K562 (cell line): ENCODE results near the gene CNOT4. TPM values are rescaled to one million over a fixed set of nuclear protein-coding genes. Genes with fewer than 3 reads are reported as not detected.
A peak's percentile ranks its signal among the peaks of the same experiment; 100 is the strongest.

ENCODE experiments used
- ATAC-seq: fragments of 200-7000 bp; cut with Tn5 transposase; 3 replicates; pipeline ENCODE4 v1.9.1; 2020; ENCODE audit warnings: moderate library complexity
- BruUV-seq: library from RNA; stranded (reverse); fragments of 400-500 nt; replicated peaks from 2 replicates; lab custom pipeline; 2021; lab: Mats Ljungman, UMichigan
- CTCF ChIA-PET: fragments of 300-600 bp; formaldehyde crosslinking; extraction: SDS; loops from one replicate; lab custom pipeline; 2021; ENCODE audit warnings: low intra/inter-chr PET ratio; lab: Yijun Ruan, JAX
- POLR2A ChIA-PET: fragments of 300-600, 350-650 bp; sonication (Branson Sonifier 250); formaldehyde crosslinking; extraction: SDS; loops from one replicate; lab custom pipeline; 2021; ENCODE audit warnings: antibody characterized with exemption, inconsistent platforms; lab: Yijun Ruan, JAX
- DNase-seq, 4 experiments: peaks; one replicate each; pipeline versions ENCODE4 v3.0.0 to v3.0.0-alpha.2; 2011 to 2018; ENCODE audit warnings: low spot score in 3 of 4, mixed read lengths in 3 of 4; ENCODE audit errors: extremely low read depth in 1 of 4
- FAIRE-seq: peaks from 2 replicates; lab custom pipeline; 2011; peaks lifted over from hg19 to GRCh38; lab: Jason Lieb, UNC
- H2AFZ ChIP-seq: 2 replicates; pipeline ENCODE4 v1.6.0; 2011; ENCODE audit warnings: low read depth, low read length, control low read depth, inconsistent platforms
- H3K27ac ChIP-seq: fragments of 200-600 bp; 3 replicates; pipeline ENCODE4 v1.8.0; 2011; ENCODE audit warnings: low read depth, mild to moderate bottlenecking, control low read depth, inconsistent platforms, low read length, moderate library complexity, mixed read lengths; ENCODE audit errors: extremely low read depth
- H3K27me3 ChIP-seq, 2 experiments: fragments of 300-600 bp in 1 of 2; 2 replicates in 1 of 2; 3 replicates in 1 of 2; pipeline versions ENCODE4 v1.6.0 to v1.8.0; 2011; ENCODE audit warnings: inconsistent platforms in 2 of 2, low read length in 2 of 2, mild to moderate bottlenecking in 1 of 2, mixed read lengths in 1 of 2, moderate library complexity in 1 of 2; ENCODE audit not compliant: control insufficient read depth in 2 of 2, insufficient read depth in 2 of 2
- H3K36me3 ChIP-seq: fragments of 300-600 bp; 3 replicates; pipeline ENCODE4 v1.8.0; 2011; ENCODE audit warnings: mild to moderate bottlenecking, low read length, inconsistent platforms; ENCODE audit not compliant: control insufficient read depth, insufficient read depth
- H3K4me1 ChIP-seq, 2 experiments: fragments of 200-600 bp in 1 of 2; replicated peaks in 1 of 2; 2 replicates in 1 of 2; 3 replicates in 1 of 2; pipeline versions ENCODE4 v1.5.1 to v1.8.0; 2011; ENCODE audit warnings: inconsistent platforms in 2 of 2, low read length in 2 of 2, mild to moderate bottlenecking in 1 of 2, mixed read lengths in 1 of 2, moderate library complexity in 1 of 2; ENCODE audit not compliant: control insufficient read depth in 2 of 2, insufficient read depth in 2 of 2
- H3K4me2 ChIP-seq: 2 replicates; pipeline ENCODE4 v1.6.1; 2011; ENCODE audit warnings: low read length, control low read depth, inconsistent platforms, mixed read lengths; ENCODE audit not compliant: insufficient read depth
- H3K4me3 ChIP-seq: fragments of 200-600 bp; sonication (generic), shearing (Covaris generic); 2 replicates; pipeline ENCODE4 v1.5.1; 2016; ENCODE audit warnings: control low read depth, inconsistent platforms
- H3K79me2 ChIP-seq: fragments of 200-600 bp; 3 replicates; pipeline ENCODE4 v1.8.0; 2011; ENCODE audit warnings: low read length, inconsistent platforms; ENCODE audit not compliant: control insufficient read depth, insufficient read depth
- H3K9ac ChIP-seq, 2 experiments: 2 replicates each; pipeline versions ENCODE4 v1.6.0 to v1.6.1; 2011; ENCODE audit warnings: low read depth in 2 of 2, low read length in 2 of 2, control low read depth in 1 of 2, inconsistent platforms in 1 of 2, mild to moderate bottlenecking in 1 of 2, mixed read lengths in 1 of 2; ENCODE audit not compliant: insufficient read depth in 1 of 2
- H3K9me1 ChIP-seq: one replicate; pipeline ENCODE4 v1.6.0; 2011; ENCODE audit warnings: inconsistent platforms, mild to moderate bottlenecking, low read length, moderate library complexity; ENCODE audit not compliant: control insufficient read depth, insufficient read depth
- H3K9me3 ChIP-seq: replicated peaks from 2 replicates; pipeline ENCODE4 v1.5.1; 2011; ENCODE audit warnings: low read depth, low read length, inconsistent platforms; ENCODE audit not compliant: control insufficient read depth, insufficient read depth
- H4K20me1 ChIP-seq: replicated peaks from 2 replicates; pipeline ENCODE4 v1.6.1; 2011; ENCODE audit warnings: low read length, inconsistent platforms, mixed read lengths; ENCODE audit not compliant: control insufficient read depth, insufficient read depth
- GATAD2B ChIP-seq: fragments of 450-650 bp; IDR thresholded peaks from 2 replicates; pipeline ENCODE4 v1.6.1; 2017; ENCODE audit warnings: mild to moderate bottlenecking, borderline replicate concordance
- KAT8 ChIP-seq: fragments of 450-650 bp; IDR thresholded peaks from 2 replicates; pipeline ENCODE4 v1.6.1; 2016; ENCODE audit warnings: low read depth, mild to moderate bottlenecking
- MBD2 ChIP-seq: sonication (generic); IDR thresholded peaks from 2 replicates; pipeline ENCODE4 v1.6.1; 2016; ENCODE audit warnings: low read depth, borderline replicate concordance
- MCM7 ChIP-seq, 2 experiments: fragments of 450-650 bp; IDR thresholded peaks; 2 replicates each; pipeline ENCODE4 v1.6.1; 2016 to 2018
- NFIC ChIP-seq: fragments of 450-650 bp; IDR thresholded peaks from 2 replicates; pipeline ENCODE4 v1.6.1; 2017; ENCODE audit warnings: mild to moderate bottlenecking, inconsistent platforms
- RFX5 ChIP-seq: IDR thresholded peaks from 2 replicates; pipeline ENCODE4 v1.6.1; 2011; ENCODE audit warnings: low read depth, mild to moderate bottlenecking, improper control_type of control experiment, low read length
- ZNF197 ChIP-seq: fragments of 200-800 bp; sonication (Bioruptor generic); IDR thresholded peaks from 2 replicates; pipeline ENCODE4 v1.6.1; 2016; ENCODE audit warnings: low read depth, missing genetic modification characterization, missing compliant biosample characterization
- ZNF551 ChIP-seq: fragments of 250-450 bp; sonication (Bioruptor Pico); IDR thresholded peaks from 2 replicates; pipeline ENCODE4 v1.5.0; 2021; ENCODE audit warnings: mild to moderate bottlenecking, moderate library complexity
- ZNF707 ChIP-seq: fragments of 250-450 bp; sonication (Bioruptor Pico); conservative IDR thresholded peaks from 2 replicates; pipeline ENCODE4 v1.8.0; 2022; ENCODE audit warnings: inconsistent platforms, mild to moderate bottlenecking, moderate library complexity
- WGBS: fragments of 100-300 bp; shearing (Covaris generic); methylation state at CpG from one replicate; pipeline ENCODE4 v1.1.6; 2016; ENCODE audit warnings: low coverage, mixed read lengths; ENCODE audit not compliant: insufficient coverage; ENCODE audit errors: missing lambda C conversion rate; 5-methylcytosine and 5-hydroxymethylcytosine counted together
- in situ Hi-C: fragments of 300-500 bp; cut with MboI; formaldehyde crosslinking; loops from 4 replicates; pipeline ENCODE4 v1.15.0; 2018; ENCODE audit warnings: inconsistent platforms, mixed read lengths
- intact Hi-C: fragments of 100-400 bp; cut with micrococcal nuclease; formaldehyde crosslinking; loops from 2 replicates; pipeline ENCODE4 v1.14.2; 2022
- polyA plus RNA-seq, 8 experiments: library from polyadenylated mRNA; depleted of rRNA in 4 of 8; stranded (reverse) in 5 of 8; unstranded in 3 of 8; fragments of >200 nt; fragmentation: Nextera tagmentation in 2 of 8; fragmentation: Illumina TruSeq in 1 of 8; extraction: Ambion mirVana in 2 of 8; extraction: Trizol in 1 of 8; gene quantifications; 2 replicates each; pipeline versions ENCODE4 v1.2.1 to v1.2.3, GENCODE V29; 2011 to 2014; ENCODE audit warnings: inconsistent platforms in 1 of 8, missing spikeins in 1 of 8
- total RNA-seq, 7 experiments: library from RNA; depleted of rRNA in 6 of 7; stranded (reverse); fragments of >200 nt in 6 of 7; fragmentation: Illumina TruSeq in 2 of 7; extraction: Trizol in 2 of 7; gene quantifications; 2 replicates each; pipeline versions ENCODE4 v1.2.1 to v1.2.3, GENCODE V29; 2011 to 2021; ENCODE audit warnings: low replicate concordance in 1 of 7

The CNOT4 gene
- total and polyA plus RNA-seq, 9 of the 15 experiments (the other 6 are each of a cell fraction or from before 2014, with no cell fraction given), result 8.6 to 24.1 (median 15.4) TPM

DNA sequence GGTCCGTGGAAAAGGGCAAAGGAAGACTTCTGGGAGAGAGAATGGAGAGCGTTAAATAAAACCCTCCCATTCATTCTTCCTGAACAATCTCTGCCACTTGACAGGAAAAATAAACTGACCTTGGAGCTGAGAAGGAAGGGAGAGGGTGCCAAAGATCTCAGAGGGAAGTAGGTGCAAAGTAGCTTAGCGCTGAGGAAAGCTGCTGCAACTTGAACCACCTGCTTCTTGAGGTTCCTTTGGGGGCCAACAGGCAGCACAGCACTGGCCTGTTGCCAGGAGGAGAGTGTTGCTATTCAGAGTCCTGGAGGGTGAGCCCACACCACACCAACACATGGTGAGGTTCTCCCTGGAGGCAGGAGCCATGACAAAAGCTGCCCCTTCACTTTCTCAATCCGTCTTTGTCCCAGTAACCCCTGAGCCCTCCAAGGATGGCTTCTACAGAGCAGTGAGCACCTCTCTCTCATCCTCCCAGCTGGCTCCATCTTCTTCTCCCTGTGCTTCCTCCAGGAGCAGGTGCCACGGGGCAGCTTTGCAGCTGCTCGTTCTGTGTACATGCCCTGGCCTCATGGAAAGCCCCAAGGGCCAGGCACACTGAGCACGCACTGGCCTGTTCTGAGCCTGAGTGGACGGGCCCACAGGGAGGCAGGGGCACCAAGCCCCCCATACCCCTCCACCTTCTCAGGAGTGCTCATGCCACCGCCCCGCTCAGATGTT, 174.9 kb downstream of the CNOT4 start:
- no peak for TF ChIP-seq ZNF707 (CRISPR knock-in tag)
- no peak for TF ChIP-seq MCM7 (IDR thresholded peaks at IDR 0.05)
- no peak for TF ChIP-seq GATAD2B
- no peak for TF ChIP-seq MBD2
- no peak for TF ChIP-seq RFX5
- no peak for TF ChIP-seq KAT8
- no peak for TF ChIP-seq ZNF197 (CRISPR knock-in tag)
- peak; percentile 25; the same call in 1 of the 2 replicates for TF ChIP-seq NFIC
- TF ChIP-seq ZNF551, result no peak
- Histone ChIP-seq H4K20me1 (no peaks in the 10 kb centered on the region), H3K36me3 (no peaks in the 10 kb centered on the region), H3K9me1 (no peaks in the 10 kb centered on the region), H3K4me3 (no peak overlapping the region), H2AFZ (no peak overlapping the region), H3K27me3 (peaks cover 8 to 20% of the 10 kb centered on the region in 2 experiments; a peak in 4 of 5 replicates), H3K79me2 (no peaks in the 10 kb centered on the region), H3K9me3 (peaks cover 5% of the 10 kb centered on the region; the same call in 1 of the 2 replicates), H3K27ac (no peak overlapping the region), H3K9ac (no peak overlapping the region), H3K4me2 (no peak overlapping the region), H3K4me1 (no peaks in the 10 kb centered on the region)
- ATAC-seq, result no peak
- no peak for FAIRE-seq
- ChIA-PET CTCF (interaction anchor here (0.6 to 2.7 kb wide), 3 partner anchors 53 to 133 kb away, joined by 3 to 43 read pairs (median 3); no protein-coding TSS in a partner anchor), POLR2A (interaction anchor here (0.6 to 0.9 kb wide), 4 partner anchors 11 to 99 kb away, joined by 3 to 4 read pairs (median 3); no protein-coding TSS in a partner anchor)
- intact Hi-C loops (loop anchor here (1.0 kb wide), 1 partner anchor 54 kb away; no protein-coding TSS in a partner anchor), in situ Hi-C loops (no loop called here)
- no TSS peak for BruUV-seq
- WGBS, result 3% methylated on average over 10 of the region's 10 CpGs
- DNase-seq, result no peak
